WERI-Rb-1 (cell line): ENCODE measurements around the gene UNC13C.

Source experiments
- DNase-seq: peaks from one replicate; pipeline ENCODE4 v3.0.0-alpha.2; 2020
- H3K27ac ChIP-seq: fragments of 250-450 bp; sonication (Bioruptor Pico); 2 replicates; pipeline ENCODE4 v1.5.1; 2020; ENCODE audit warnings: mild to moderate bottlenecking, moderate library complexity
- H3K27me3 ChIP-seq: fragments of 250-450 bp; sonication (Bioruptor Pico); 2 replicates; pipeline ENCODE4 v1.5.1; 2021; ENCODE audit warnings: mild to moderate bottlenecking, low read depth, moderate library complexity; ENCODE audit not compliant: insufficient read depth, severe bottlenecking
- H3K36me3 ChIP-seq: fragments of 250-450 bp; sonication (Bioruptor Pico); 2 replicates; pipeline ENCODE4 v1.5.1; 2020; ENCODE audit warnings: mild to moderate bottlenecking, moderate library complexity
- H3K4me3 ChIP-seq: 2 replicates; pipeline ENCODE4 v1.5.1; 2011; ENCODE audit warnings: low read depth, mild to moderate bottlenecking, control low read depth, low read length
- H3K9me3 ChIP-seq: fragments of 250-450 bp; sonication (Bioruptor Pico); 2 replicates; pipeline ENCODE4 v1.5.1; 2021; ENCODE audit warnings: mild to moderate bottlenecking, moderate library complexity; ENCODE audit not compliant: severe bottlenecking
- TF ChIP-seq, protein P1 (sequence below): IDR thresholded peaks from 2 replicates; pipeline ENCODE4 v1.5.1; 2011; ENCODE audit warnings: low read depth, mild to moderate bottlenecking, control low read depth, inconsistent platforms, low read length

The UNC13C gene

GRCh38 chr15:54608876-54609835, 630.9 kb downstream of the UNC13C start:
- no peaks in the 10 kb centered on the region for H3K9me3 ChIP-seq
- TF ChIP-seq, protein P1, sequence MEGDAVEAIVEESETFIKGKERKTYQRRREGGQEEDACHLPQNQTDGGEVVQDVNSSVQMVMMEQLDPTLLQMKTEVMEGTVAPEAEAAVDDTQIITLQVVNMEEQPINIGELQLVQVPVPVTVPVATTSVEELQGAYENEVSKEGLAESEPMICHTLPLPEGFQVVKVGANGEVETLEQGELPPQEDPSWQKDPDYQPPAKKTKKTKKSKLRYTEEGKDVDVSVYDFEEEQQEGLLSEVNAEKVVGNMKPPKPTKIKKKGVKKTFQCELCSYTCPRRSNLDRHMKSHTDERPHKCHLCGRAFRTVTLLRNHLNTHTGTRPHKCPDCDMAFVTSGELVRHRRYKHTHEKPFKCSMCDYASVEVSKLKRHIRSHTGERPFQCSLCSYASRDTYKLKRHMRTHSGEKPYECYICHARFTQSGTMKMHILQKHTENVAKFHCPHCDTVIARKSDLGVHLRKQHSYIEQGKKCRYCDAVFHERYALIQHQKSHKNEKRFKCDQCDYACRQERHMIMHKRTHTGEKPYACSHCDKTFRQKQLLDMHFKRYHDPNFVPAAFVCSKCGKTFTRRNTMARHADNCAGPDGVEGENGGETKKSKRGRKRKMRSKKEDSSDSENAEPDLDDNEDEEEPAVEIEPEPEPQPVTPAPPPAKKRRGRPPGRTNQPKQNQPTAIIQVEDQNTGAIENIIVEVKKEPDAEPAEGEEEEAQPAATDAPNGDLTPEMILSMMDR, result no peak
- DNase-seq, result no peak
- no peaks in the 10 kb centered on the region for H3K36me3 ChIP-seq
- H3K27me3 ChIP-seq, result no peaks in the 10 kb centered on the region
- H3K27ac ChIP-seq, result no peak overlapping the region
- no peak overlapping the region for H3K4me3 ChIP-seq

DNA sequence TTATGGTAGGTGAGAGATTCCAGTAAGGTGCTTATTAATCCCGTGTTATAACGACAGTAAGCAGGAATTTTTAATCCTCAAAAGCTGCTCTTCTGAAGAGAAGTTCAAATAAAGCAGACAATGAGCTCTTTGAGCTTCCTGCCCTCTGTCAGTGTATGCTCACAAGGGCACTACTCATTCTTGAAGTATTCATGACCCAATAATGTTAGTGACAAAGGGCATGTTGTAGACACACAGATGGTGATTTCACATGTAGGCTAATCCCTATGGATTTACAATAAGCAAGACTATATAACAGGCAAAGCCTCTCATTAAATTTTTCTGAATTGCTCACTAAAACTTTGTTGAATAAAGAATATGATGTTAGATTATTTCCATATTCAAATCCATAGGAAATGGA, 639.9 kb downstream of the UNC13C start:
- Histone ChIP-seq H3K4me3 (no peak overlapping the region), H3K9me3 (no peaks in the 10 kb centered on the region), H3K27me3 (no peaks in the 10 kb centered on the region), H3K36me3 (no peaks in the 10 kb centered on the region), H3K27ac (no peak overlapping the region)
- no peak for DNase-seq
- TF ChIP-seq, protein P1, result no peak

DNA sequence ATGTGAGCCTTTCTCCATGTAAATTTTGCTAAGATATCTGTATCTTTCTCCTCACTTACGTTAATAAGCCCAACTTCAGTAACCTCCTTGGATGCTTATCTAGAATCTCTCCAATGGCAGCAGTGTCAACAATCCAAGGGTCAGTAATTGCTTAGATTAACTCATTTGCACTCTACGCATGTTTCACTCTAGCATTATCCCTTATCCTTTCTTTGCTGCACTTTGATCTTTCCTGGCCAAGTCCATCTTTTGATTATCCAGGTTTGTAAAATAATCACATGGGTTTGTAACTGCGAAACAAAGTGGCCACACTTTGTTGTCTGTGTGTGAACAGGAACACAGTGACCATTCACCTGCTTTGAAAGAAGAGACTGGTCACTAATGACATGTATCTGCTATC, 640.9 kb downstream of the UNC13C start:
- no peak for DNase-seq
- Histone ChIP-seq H3K9me3 (no peaks in the 10 kb centered on the region), H3K27me3 (no peaks in the 10 kb centered on the region), H3K27ac (no peak overlapping the region), H3K4me3 (no peak overlapping the region), H3K36me3 (no peaks in the 10 kb centered on the region)
- TF ChIP-seq, protein P1, result no peak

DNA sequence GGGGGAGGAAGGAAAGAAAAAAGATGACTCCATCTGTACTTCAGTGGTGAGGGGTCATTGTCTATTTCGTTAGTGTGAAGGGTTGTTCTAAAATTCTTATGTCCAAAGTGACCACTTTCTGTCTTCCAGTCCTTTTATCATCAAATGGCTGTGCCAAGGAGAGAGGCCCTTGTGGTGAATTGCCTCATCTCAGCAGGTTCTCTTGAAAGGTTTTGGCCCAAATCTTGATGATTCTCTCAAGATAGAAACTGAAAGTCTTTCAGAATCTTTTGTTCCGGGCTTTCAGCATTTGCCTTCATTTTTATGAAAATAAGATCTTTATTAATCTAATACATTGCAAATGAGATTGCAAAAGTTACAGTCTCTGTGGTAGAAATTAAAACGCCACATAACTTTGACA, 642.7 kb downstream of the UNC13C start:
- Histone ChIP-seq H3K4me3 (no peak overlapping the region), H3K27ac (no peak overlapping the region), H3K27me3 (no peaks in the 10 kb centered on the region), H3K36me3 (no peaks in the 10 kb centered on the region), H3K9me3 (no peaks in the 10 kb centered on the region)
- TF ChIP-seq, protein P1, result no peak
- no peak for DNase-seq

DNA sequence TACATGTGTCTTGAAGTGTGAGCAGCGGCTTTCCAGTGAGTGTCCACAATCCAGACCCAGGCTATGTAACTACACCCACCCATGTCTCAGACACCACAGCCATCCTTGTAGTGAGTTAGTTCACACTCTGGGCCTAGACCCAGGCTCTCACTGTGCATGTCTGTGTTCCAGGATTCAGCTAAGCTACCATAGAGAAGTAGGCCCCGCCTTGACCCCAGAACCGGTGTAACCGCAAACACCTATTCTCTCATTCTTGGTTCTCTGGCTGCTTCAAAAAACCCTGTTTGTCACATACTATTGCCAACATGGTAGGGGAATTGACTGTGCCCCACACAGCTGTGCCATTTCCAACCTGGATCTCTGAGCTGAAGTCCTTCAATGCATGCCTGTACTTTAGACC, 657.9 kb downstream of the UNC13C start:
- H3K9me3 ChIP-seq, result no peaks in the 10 kb centered on the region
- H3K27ac ChIP-seq, result no peak overlapping the region
- H3K27me3 ChIP-seq, result no peaks in the 10 kb centered on the region
- no peak for DNase-seq
- H3K36me3 ChIP-seq, result no peaks in the 10 kb centered on the region
- TF ChIP-seq, protein P1, result no peak
- H3K4me3 ChIP-seq, result no peak overlapping the region
